Putamen (tissue), 1 donor: ENCODE data around the gene INSL6.
"Not testable (repeated sequence)": the region's sequence is repeated elsewhere in the genome, so short reads cannot be mapped to it uniquely, and the experiment has no call there.

Experiments
- DNase-seq: peaks from one replicate; pipeline ENCODE4 v3.0.0-alpha.2; 2016; ENCODE audit warnings: low spot score

The INSL6 gene

DNA sequence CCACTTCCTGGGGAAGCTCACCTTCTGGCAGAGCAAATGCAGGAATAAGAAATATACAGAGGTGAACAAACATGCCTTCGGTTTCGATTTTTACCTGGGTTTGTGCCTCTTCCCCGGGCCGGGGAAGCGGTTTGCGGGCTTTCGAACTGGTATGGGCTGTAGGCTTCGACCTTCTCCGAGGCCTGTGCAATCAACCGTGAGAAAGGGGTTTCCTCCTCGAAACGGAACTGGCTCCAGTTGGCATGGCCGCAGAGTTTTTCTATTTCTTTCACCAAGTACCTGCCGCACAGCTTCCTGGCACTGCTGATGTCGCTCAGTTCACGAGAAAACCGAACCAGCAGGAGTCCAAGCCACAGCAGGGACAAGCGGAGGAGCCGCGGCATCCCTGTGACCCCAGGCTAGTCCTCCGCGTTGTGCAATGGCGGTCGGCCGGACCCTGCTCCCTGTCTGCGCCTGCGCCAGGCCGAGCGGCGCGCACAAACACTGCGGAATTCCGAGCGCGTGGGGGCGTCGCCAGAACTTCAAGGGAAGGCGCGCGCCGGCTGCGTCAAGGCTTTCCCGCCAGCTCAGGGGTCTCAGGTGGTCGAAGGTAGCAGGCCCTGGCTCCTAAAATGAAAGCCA is at the start of gene INSL6:
INSL6 (minus strand) TSS at position 420 of the 621 bp plus-strand sequence; CDS start at position 383, 37 bp downstream.
- DNase-seq = no peak

GRCh38 chr9:5231212-5231611 is 45.8 kb upstream of the INSL6 start, which contains the start of gene INSL4:
Gene INSL4, plus strand, starts transcription at chr9:5231419. Its CDS starts 105 bp downstream, at chr9:5231524.
- no peak for DNase-seq

GRCh38 chr9:5230554-5230953 is 45.1 kb upstream of the INSL6 start:
- no peak for DNase-seq

DNA sequence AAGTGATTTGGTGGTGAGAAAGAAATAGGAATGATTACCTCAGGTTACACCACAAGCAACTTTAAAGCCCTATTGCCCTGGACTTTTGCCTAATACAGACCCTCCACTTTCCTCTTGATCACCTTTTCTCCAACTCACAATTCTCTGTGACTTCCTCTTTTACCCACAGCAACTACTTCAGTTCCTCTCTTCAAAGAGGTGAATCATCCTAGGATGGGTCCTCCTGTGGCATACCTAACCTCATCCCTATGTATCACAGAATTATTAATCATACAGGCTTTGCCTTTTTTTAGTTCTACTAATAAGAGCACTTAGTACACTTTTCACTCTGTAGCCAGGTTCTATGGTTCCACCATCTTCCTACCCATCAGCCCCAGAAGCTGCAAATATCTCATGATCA is 19.6 kb upstream of the INSL6 start:
- no peak for DNase-seq

DNA sequence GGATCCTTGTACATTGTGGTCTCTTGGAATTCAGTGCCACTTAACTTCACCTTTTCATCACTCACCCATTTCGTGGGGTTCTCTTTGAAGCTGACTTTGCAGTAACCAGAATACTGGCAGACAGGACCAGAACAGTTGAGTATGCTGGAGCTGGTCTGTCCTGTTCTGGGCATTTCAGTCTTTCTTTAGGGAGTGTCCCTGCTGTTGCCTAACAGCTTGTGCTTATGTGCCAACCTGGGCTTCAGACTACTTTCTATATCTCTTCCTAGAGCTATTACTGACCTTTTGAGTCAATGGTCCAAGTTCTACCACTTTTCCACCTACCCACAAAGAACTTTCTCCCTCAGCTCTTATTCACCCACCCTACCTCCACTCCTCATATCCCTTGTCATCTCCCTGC is 10.0 kb upstream of the INSL6 start:
- DNase-seq = no peak

DNA sequence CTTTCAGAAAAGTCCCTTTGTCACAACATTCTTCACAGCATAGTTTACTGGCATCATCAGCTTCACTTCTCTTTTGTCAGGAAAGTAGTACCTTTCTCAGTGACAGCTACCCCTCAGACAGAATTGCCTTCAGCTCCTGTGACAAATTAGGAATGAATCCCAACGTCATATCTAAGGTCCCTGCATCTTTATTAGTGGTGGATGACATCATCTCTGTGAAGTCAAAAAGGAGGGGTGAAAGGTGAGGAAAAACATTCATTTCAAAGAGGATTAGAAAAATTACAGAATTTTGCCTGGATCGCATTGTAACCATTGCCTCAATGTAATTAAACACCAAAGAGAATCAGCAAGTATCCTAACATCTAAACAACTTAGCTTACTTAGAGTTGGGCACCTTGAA is 7.9 kb upstream of the INSL6 start:
- DNase-seq = no peak

GRCh38 chr9:5191985-5192384 is 6.5 kb upstream of the INSL6 start:
- DNase-seq = no peak

DNA sequence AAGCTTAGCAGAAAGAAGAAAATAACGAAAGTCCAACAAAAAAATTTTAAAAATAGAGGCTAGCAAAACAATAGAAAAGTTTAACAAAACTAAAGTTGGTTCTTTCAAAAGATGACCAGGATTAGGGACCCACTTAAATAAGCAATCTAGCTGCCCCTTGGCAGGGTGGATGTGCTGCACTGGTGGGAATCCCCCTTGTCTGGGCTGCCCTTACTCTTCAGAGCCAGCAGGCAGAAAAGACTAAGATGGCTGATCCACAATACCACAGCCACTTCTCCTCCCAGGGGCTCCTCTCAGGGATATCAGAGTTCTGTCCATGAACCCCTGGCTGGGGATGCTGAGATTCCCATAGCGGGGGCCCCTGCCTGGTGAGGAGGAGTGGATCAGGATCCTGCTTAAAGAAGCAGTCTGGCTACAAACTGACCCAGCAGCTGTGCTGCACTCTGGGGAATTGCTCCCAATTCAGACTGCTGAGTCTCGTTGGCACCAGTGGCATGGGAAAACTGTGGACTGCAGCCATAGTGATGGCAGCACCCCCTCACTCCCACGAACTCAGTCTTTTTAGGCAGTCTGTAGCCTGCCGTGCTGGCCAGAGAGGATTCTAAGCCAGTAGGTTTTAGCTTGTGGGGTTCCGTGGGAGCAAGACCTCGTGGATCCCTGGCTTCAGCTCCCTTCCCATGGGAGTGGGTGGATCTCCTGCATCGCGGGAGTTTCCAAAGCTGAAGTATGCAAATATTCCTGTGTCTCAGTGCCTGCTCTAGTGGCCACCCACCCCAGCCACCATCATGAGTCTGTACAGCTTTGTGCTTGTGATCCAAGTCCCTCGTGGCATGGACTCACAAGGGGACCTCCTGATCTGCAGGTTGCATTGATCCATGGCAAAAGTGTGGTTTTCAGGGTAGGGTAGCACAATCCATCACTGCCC is 2.9 kb upstream of the INSL6 start:
- no peak for DNase-seq

DNA sequence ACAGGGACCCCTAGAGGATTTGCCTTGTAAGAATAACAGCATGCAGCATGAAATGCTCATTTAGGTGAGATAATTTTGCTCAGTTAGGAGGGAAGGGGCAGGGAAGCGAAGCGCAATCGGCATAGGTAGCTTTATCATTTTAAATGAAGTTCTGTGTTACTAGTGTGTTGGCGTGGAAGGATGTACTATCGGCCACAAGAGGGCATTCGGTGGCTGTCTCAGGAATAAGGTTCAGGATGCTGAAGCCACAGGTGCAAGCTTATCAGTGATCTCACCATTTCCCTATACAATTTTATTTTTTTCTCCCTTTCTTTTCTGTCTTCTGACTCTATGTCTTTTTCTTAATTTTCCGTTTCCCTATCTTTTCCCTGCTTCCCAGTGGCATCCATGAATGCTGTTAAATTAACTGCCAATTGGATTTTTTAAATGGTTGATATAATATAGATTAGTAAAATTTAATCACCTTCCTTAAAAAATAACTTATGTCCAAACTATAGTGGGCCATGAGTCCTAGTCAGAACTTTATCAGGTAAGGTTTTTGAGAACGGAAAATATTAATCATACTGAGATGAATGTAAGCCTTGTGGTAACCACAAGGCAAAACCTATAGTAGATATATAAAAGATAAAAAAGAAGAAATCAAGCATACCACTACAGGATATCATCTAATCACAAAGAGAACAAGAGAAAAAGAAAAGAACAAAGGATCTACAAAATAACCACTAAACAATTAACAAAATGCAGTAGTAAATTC is 1.2 kb upstream of the INSL6 start:
- peak; percentile 30 for DNase-seq

- DNase-seq = no peak
These were observed 663 bp downstream of the INSL6 start for GRCh38 chr9:5184776-5185175.

- not testable (repeated sequence) for DNase-seq
These were observed 4.8 kb downstream of the INSL6 start for GRCh38 chr9:5180631-5181030.

GRCh38 chr9:5178126-5178805 is 7.2 kb downstream of the INSL6 start:
- no peak for DNase-seq

GRCh38 chr9:5146241-5146640 is 39.2 kb downstream of the INSL6 start:
- no peak for DNase-seq

GRCh38 chr9:5144217-5144616 is 41.2 kb downstream of the INSL6 start:
- no peak for DNase-seq

DNA sequence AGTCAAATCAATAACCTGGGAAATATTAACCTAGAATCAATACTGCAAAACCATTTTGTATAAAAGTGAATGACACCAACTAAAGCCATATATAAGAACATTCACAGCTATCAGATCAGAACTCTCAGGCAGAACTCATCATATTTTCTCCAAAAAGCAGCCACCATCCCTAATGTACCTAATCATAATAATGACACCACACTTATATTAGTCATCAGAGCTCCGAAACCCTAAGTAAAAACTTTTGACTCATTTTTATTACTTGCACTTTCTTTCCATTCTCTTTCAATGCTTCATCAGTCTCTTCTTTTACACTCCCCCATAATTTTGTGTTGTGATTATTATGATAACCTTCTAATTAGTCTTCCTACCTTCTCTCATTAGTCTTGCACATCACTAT is 45.3 kb downstream of the INSL6 start:
- DNase-seq = no peak

DNA sequence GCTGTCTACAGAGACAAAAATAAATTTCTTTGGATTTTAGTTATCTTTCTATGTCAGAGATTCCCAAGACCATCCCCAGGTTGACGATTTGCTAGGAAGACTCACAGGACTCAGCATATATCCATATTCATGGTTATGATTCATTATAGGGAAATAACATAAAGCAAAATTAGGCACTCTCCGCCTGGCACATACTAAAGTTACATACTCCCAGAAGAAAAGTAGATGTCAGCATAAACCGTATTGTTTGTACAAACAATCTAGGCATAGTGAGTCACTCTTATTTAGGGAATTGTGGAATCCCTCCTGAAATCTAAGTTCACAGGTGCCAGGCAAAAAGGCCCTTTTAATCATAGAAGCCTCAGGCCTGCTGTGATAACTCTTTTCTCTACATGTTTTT is 62.9 kb downstream of the INSL6 start:
- DNase-seq = no peak

GRCh38 chr9:5122116-5122515 is 63.3 kb downstream of the INSL6 start:
- no peak for DNase-seq

GRCh38 chr9:5113994-5114748 is 71.3 kb downstream of the INSL6 start:
- DNase-seq = no peak
